Stimulated activated CD8-positive, alpha-beta memory T cell treated with anti-CD3 and anti-CD28 coated beads, Interleukin-7, amount 100 ng/mL, for 1 hour (primary cell): ENCODE results near the gene CFL1.
A peak's percentile ranks its signal among the peaks of the same experiment; 100 is the strongest.
"Not testable (repeated sequence)": the region's sequence is repeated elsewhere in the genome, so short reads cannot be mapped to it uniquely, and the experiment has no call there.

ENCODE experiments used
- DNase-seq, 2 donors: peaks; one replicate each; pipeline ENCODE4 v3.0.0-alpha.2; 2020; ENCODE audit warnings: low read depth in 2 of 2

The CFL1 gene

DNA sequence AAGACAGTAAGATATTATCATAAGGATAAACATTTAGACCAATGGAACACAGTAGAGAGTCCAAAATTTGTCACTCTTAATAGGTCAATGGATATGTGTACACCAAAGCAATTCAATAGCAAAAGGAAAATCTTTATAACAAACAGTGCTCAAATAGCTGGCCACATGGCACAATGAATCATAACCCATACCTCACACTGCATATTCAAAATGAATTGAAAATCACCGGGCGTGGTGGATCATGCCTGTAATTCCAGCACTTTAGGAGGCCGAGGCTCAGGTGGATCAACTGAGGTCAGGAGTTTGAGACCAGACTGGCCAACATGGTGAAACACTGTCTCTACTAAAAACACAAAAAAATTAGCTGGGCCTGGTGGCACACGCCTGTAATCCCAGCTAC is 15.8 kb downstream of the CFL1 start:
- DNase-seq, result no peak

GRCh38 chr11:65834202-65834601 is 23.8 kb downstream of the CFL1 start:
- no peak for DNase-seq

GRCh38 chr11:65833297-65834030 is 24.5 kb downstream of the CFL1 start, which contains the start of gene SNX32:
Gene SNX32 (plus strand): TSS chr11:65833963. CDS start chr11:65834066, 103 bp downstream.
- DNase-seq, result peak; percentile 88 to 89

DNA sequence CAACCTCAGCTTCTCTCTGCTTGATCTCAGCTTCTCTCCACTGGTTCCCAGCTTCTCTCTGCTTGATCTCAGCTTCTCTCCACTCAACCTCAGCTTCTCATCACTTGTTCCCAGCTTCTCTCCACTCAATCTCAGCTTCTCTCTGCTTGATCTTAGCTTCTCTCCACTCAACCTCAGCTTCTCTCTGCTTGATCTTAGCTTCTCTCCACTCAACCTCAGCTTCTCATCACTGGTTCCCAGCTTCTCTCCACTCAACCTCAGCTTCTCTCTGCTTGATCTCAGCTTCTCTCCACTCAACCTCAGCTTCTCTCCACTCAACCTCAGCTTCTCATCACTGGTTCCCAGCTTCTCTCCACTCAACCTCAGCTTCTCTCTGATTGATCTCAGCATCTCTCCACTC is 25.7 kb downstream of the CFL1 start:
- not testable (repeated sequence) for DNase-seq

GRCh38 chr11:65829459-65829858 is 28.5 kb downstream of the CFL1 start:
- DNase-seq, result no peak

DNA sequence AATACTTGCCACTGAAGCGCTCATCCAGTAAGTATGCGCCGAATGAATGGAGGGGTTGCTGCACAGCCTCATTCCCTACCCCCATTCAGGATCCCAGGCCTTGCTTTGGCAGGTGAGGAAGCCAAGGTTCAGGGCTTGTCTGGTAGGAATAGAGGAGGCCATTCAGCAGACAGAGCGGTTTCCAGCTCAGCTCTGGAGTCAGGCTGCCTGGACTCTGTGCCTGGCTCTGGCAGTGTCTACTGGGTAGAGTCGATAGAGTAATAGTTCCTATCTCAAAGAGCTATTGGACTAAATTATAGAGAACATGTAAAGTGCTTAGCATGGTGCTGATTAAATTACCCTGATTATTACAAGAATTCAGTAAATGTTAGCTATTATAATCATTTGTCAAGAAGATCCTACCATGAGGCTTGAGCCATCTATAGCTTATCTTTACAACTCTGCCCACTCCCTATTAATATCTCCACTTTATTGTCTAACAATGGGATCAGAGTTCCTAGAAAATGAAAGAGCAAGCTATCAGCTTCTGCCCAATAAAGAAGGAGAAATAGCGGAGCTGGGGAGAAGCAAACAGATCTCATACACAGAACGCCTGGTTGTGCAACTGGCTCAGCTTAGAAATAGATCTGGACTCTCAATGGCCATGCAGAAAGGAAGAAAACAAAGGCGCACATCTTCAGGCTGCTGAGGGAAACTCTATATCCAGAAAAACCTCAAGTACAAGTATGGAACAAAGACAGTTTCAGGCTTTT is 30.8 kb downstream of the CFL1 start:
- DNase-seq, result no peak

DNA sequence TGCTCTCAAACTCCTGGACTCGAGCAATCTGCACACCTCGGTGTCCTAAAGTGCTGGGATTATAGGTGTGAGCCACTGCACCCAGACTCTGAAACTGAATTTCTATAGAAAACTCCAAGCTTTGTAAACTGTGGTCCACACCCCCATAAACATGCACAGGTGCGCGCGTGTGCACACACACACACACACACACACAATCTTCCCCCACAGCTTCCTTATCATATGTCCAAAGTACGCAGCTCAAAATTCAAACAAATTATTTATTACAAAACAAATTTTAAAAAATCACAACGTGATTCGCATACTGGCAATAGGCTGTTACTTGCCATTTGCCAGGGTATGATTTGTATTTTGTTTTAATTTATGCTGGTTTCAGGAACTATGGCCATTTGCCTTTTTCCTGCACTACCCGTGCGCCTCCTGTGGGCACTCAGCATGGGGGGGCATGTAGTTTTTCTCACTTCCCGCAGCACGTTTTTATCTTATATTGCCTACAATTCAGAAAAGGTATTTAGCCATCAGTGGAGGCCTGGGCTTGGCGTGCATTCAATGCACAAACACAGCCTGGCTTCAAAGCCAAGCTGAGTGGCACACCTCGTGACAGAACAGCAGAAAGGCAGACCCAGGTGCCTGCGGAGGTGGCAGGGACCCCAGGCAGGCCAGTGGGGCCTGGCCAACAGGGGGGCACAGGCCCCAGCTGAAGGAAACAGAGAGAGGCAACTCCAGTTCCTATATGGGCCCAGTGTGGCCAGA is 35.0 kb downstream of the CFL1 start:
- no peak for DNase-seq

DNA sequence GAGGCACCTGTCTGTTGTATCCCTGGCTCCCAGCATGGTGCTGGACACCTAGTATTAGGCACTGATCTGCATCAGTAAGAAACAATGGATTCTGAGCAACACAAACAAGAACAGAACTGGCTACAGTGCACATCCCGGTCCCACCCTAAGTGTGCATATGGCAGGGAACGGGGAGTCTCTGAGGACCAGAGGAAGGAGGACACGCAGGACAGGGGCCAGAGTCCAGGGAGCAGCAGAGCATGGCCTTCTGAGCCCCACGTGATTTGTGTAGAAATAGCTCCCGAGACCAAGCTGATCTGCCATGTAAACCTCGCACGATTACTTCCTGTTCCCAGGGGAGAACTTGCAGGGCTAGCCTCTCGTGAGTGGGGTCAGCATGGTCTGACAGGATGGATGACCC is 36.9 kb downstream of the CFL1 start:
- no peak for DNase-seq

DNA sequence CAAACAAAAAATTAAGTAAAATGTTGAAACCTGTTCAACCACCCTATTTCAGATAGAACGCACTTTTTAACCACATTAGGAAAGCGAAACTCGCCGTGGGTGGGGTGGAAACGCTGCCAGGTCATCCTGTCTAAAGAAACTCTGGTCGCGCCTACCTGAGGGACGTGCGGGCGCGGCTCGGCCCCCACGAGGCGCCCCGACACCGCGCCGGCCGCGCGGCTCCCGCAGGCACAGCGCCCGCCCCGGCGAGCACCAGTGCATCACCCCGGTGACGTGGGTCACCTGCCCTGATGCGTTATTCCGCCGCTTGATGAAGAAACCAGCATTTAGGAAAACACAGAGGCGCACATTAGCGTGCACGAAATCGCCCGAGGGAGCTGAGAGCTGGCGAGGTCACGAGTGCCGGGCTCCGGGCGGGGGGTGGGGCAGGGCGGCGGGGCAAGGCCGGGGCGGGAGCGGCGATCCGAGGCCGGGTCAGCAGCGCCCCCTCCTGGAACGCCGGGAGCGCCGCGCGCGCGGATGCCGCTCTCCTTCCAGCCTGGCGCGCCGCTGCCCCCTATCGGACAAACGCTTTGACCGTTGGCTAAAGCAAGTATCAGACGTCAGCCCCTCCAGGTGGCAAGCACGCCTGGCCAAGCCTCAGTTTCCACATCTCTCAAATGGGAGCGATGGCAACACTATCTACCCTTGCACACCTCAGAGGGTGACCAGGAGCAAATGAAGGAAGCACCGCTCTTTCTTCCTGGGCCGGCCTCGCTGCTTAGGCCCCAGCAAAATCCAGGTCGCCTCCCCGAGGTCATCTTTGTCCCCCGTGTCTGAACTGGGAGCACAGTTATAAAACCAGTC is 39.9 kb downstream of the CFL1 start:
- DNase-seq, result peak; percentile 87 to 95

DNA sequence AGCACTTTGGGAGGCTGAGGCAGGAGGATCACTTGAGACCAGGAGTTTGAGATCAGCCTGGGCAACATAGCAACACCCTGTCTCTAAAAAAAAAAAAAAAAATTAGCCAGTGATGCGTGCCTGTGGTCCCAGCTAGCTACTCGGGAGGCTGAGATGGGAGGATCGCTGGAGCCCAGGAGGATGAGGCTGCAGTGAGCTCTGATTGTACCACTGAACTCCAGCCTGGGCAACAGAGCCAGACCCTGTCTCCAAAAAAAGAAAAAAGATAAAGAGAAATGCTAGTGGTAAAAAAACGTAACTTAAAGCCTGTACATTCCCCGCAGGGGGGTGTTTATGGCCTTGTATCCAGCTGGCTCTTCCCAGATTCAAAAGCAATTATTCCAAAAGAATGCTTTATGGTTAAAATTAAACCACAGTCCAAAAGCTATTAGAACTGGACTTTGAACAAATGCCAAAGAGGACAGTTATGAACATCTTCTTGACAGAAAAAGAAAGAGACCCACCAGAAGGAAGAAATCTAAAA is 40.6 kb downstream of the CFL1 start:
- no peak for DNase-seq

DNA sequence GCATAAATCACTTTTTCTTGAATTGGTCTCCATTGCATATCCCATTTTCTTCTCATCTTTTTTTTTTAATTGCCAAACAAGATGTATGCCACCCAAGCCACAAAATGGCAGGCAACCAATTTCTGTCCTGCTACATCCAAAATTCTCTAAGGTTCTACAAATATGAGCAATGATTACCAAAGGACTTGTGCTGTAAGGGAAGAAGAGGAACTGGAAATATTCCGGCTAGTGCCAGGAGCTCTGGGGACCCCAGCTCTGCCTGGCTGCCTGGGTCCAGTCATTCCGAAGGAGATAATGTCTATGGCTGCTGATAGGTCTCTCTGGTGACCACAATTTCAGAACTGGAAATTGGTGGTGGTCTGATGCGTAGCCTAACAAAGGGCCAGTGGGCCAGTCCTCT is 41.3 kb downstream of the CFL1 start:
- no peak for DNase-seq

- DNase-seq, result no peak
Measured at GRCh38 chr11:65814986-65815565, 42.9 kb downstream of the CFL1 start.

DNA sequence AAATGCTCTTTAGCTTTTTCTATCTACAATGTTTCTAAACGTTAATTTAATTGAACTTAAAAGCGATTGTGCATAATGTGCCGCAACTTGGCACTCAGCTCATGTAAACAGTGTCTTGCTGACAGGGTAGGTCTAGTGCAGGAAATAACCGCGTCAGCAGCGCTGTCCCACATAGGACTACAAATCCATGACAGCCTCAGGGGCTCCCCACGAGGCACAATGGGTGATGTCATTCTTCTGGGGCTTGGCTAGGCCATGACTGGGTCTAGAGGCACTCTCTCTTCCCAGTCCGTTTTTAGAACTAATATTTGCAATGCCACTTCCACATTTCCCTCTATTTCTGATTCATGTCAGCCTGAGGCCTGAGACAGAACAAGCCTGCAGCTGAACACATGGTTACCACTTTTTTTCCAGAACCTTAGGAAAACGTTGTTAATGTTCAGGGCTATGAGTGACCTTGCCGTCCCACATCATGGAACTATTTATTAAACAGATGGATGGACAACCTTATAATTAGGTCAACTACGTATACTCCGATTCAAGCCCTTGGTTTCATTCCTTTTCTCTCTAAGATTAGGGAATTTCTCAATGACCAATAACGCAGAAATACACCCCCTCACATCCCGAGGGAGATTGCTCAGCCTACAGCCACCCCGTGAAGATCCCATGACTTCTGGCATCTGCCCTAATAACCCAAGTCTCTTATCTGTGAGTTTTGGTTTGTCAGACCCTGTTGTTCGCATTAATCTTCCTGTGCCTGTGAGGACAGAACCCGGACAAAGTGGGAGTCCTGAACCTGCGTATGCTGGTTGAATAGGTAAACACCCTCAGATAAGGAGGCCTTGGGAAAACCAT is 43.6 kb downstream of the CFL1 start:
- DNase-seq, result no peak

DNA sequence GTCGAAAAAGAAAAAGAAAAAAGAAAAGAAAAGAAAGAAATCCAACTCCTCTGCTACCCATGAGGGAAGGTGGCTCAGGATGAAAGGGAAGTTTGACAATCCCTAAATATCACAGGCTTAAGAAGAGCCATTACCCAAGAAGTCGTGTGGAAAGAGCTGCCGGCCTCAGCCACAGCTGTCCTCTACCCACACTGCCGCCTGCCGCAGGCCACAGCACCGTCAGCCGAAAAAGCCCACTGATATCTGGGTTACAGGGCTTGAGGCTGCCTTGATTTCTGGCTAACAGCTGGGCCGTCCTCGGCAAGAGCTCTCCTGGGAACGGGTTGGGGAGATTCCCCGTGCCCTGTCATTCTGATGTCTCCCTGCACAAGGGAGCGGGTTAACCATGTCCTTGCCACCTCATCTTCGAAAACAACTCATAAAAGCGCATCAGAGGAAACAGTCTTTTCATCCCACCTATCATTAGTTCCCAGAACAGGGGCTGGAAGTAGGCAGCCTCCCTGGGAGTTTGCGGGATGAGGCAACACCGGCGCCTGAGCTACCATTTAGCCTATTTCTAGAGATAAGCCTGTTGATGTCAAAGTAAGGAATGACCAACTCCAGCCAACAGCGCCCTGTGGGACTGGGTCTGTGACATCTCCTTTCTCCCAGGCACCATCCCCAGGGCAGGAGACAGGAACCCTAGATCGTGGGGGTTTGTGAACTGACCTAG is 46.1 kb downstream of the CFL1 start:
- no peak for DNase-seq

- DNase-seq, result no peak
Measured at GRCh38 chr11:65810046-65810868, 47.7 kb downstream of the CFL1 start.

- no peak for DNase-seq
Measured at GRCh38 chr11:65809496-65809895, 48.5 kb downstream of the CFL1 start.

DNA sequence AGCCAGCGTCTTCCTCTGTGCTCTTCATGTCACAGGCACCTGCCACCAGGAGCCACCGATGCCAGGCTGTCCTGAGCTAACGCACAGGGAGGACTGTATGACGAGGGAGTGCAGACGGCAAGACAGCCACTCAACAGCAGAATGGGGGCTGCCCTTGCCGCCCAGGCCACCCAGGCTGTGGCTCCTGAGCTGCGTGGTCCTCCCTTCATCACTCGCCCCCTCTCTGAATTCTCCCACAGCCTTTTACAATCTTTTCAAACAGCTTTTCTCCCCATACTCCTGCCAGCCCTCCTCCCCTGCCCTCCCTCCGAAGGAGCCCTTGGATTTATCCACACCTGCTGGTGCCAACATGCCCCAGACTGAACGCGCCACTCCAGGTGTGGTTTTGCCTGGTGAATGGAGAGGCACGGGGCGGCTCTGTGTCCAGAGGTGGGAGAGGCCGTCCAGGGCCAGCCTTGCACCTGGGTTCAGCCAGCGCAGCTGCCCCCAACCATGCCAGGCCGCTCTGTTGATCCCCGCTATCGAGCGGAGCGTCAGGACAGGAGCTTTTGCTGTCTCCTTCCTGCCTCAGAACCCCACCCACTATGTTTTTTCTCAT is 49.1 kb downstream of the CFL1 start:
- DNase-seq, result no peak

- DNase-seq, result no peak
Measured at GRCh38 chr11:65806979-65807378, 51.0 kb downstream of the CFL1 start.
